Astrocyte (in vitro differentiated cells and primary cell): ENCODE results near the gene MVD. TPM values are rescaled to one million over a fixed set of nuclear protein-coding genes. Genes with fewer than 3 reads are reported as not detected.

Experiments
- DNase-seq: peaks from one replicate; pipeline ENCODE4 v3.0.0-alpha.2; 2010; ENCODE audit warnings: low read depth
- FAIRE-seq: peaks from 2 replicates; lab custom pipeline; 2011; peaks lifted over from hg19 to GRCh38; lab: Jason Lieb, UNC
- H2AFZ ChIP-seq: 2 replicates; pipeline ENCODE4 v1.6.0; 2012; ENCODE audit warnings: low read depth, low read length, inconsistent platforms
- H3K27ac ChIP-seq: 2 replicates; pipeline ENCODE4 v1.5.1; 2011; ENCODE audit warnings: low read depth, low read length, inconsistent platforms
- H3K27me3 ChIP-seq: 2 replicates; pipeline ENCODE4 v1.6.0; 2011; ENCODE audit warnings: low read length, inconsistent platforms; ENCODE audit not compliant: insufficient read depth
- H3K36me3 ChIP-seq: 2 replicates; pipeline ENCODE4 v1.5.1; 2011; ENCODE audit warnings: low read length, inconsistent platforms; ENCODE audit not compliant: insufficient read depth
- H3K4me1 ChIP-seq: 2 replicates; pipeline ENCODE4 v1.5.1; 2011; ENCODE audit warnings: low read length, inconsistent platforms; ENCODE audit not compliant: insufficient read depth
- H3K4me2 ChIP-seq: 2 replicates; pipeline ENCODE4 v1.6.0; 2012; ENCODE audit warnings: low read length, inconsistent platforms
- H3K4me3 ChIP-seq: 2 replicates; pipeline ENCODE4 v1.5.1; 2011; ENCODE audit warnings: low read depth, mild to moderate bottlenecking, low read length, inconsistent platforms; ENCODE audit not compliant: insufficient read depth
- H3K79me2 ChIP-seq: 2 replicates; pipeline ENCODE4 v1.6.0; 2012; ENCODE audit warnings: mild to moderate bottlenecking, low read length, inconsistent platforms; ENCODE audit not compliant: insufficient read depth
- H3K9ac ChIP-seq: 2 replicates; pipeline ENCODE4 v1.6.0; 2012; ENCODE audit warnings: mild to moderate bottlenecking, low read length, inconsistent platforms
- H3K9me3 ChIP-seq: 2 replicates; pipeline ENCODE4 v1.5.1; 2012; ENCODE audit warnings: low read depth, mild to moderate bottlenecking, low read length, inconsistent platforms; ENCODE audit not compliant: insufficient read depth
- H4K20me1 ChIP-seq: 2 replicates; pipeline ENCODE4 v1.6.0; 2012; ENCODE audit warnings: low read length, inconsistent platforms; ENCODE audit not compliant: insufficient read depth
- H3K27ac Mint-ChIP-seq: one replicate; pipeline ENCODE4 v1.8.0; 2021; ENCODE audit warnings: mild to moderate bottlenecking, mixed read lengths; ENCODE audit not compliant: unreplicated experiment
- H3K27me3 Mint-ChIP-seq: one replicate; pipeline ENCODE4 v1.8.0; 2021; ENCODE audit warnings: low read depth, mixed read lengths; ENCODE audit not compliant: unreplicated experiment
- H3K36me3 Mint-ChIP-seq: one replicate; pipeline ENCODE4 v1.8.0; 2021; ENCODE audit warnings: low read depth, mixed read lengths; ENCODE audit not compliant: unreplicated experiment
- H3K4me1 Mint-ChIP-seq: one replicate; pipeline ENCODE4 v1.8.0; 2021; ENCODE audit warnings: low read depth, mixed read lengths; ENCODE audit not compliant: unreplicated experiment
- H3K4me3 Mint-ChIP-seq: one replicate; pipeline ENCODE4 v1.8.0; 2021; ENCODE audit warnings: mild to moderate bottlenecking, moderate library complexity, mixed read lengths; ENCODE audit not compliant: unreplicated experiment
- H3K9me3 Mint-ChIP-seq: one replicate; pipeline ENCODE4 v1.8.0; 2021; ENCODE audit warnings: mild to moderate bottlenecking, mixed read lengths; ENCODE audit not compliant: unreplicated experiment
- EZH2 ChIP-seq: IDR thresholded peaks from 2 replicates; pipeline ENCODE4 v1.6.1; 2012; ENCODE audit warnings: mild to moderate bottlenecking, low read length, inconsistent platforms; ENCODE audit not compliant: insufficient read depth
- total RNA-seq: library from RNA; stranded (reverse); gene quantifications from 2 replicates; pipeline ENCODE4 v1.2.1, GENCODE V29; 2021
- TF ChIP-seq, protein P1 (sequence below): IDR thresholded peaks from 2 replicates; pipeline ENCODE4 v1.5.1; 2011; ENCODE audit warnings: low read depth, mild to moderate bottlenecking, inconsistent platforms, low read length, moderate library complexity; ENCODE audit not compliant: insufficient read depth

MVD gene
- total RNA-seq, 1 donor from 2014 or later = 63.9 TPM

GRCh38 chr16:88676502-88677242 lies 13.8 kb upstream of the MVD start:
- TF ChIP-seq, protein P1, sequence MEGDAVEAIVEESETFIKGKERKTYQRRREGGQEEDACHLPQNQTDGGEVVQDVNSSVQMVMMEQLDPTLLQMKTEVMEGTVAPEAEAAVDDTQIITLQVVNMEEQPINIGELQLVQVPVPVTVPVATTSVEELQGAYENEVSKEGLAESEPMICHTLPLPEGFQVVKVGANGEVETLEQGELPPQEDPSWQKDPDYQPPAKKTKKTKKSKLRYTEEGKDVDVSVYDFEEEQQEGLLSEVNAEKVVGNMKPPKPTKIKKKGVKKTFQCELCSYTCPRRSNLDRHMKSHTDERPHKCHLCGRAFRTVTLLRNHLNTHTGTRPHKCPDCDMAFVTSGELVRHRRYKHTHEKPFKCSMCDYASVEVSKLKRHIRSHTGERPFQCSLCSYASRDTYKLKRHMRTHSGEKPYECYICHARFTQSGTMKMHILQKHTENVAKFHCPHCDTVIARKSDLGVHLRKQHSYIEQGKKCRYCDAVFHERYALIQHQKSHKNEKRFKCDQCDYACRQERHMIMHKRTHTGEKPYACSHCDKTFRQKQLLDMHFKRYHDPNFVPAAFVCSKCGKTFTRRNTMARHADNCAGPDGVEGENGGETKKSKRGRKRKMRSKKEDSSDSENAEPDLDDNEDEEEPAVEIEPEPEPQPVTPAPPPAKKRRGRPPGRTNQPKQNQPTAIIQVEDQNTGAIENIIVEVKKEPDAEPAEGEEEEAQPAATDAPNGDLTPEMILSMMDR = no peak
- TF ChIP-seq EZH2 = no peak
- Mint-ChIP-seq H3K4me3 (no peak overlapping the region), H3K9me3 (no peaks in the 10 kb centered on the region), H3K36me3 (peaks cover 2% of the 10 kb centered on the region), H3K4me1 (no peaks in the 10 kb centered on the region), H3K27me3 (no peaks in the 10 kb centered on the region), H3K27ac (no peak overlapping the region)
- H3K79me2 ChIP-seq = no peaks in the 10 kb centered on the region
- H3K4me3 ChIP-seq = no peak overlapping the region
- H3K36me3 ChIP-seq = no peaks in the 10 kb centered on the region
- no peaks in the 10 kb centered on the region for H3K9me3 ChIP-seq
- peaks cover 5% of the 10 kb centered on the region for H3K27me3 ChIP-seq
- H3K4me1 ChIP-seq = no peaks in the 10 kb centered on the region
- no peak overlapping the region for H2AFZ ChIP-seq
- no peaks in the 10 kb centered on the region for H4K20me1 ChIP-seq
- FAIRE-seq = no peak
- no peak overlapping the region for H3K4me2 ChIP-seq
- H3K9ac ChIP-seq = no peak overlapping the region
- DNase-seq = no peak
- no peak overlapping the region for H3K27ac ChIP-seq

GRCh38 chr16:88673716-88674379 lies 11.0 kb upstream of the MVD start:
- Histone ChIP-seq H3K4me1 (no peaks in the 10 kb centered on the region), H2AFZ (no peak overlapping the region), H3K27ac (no peak overlapping the region), H3K36me3 (no peaks in the 10 kb centered on the region), H3K4me2 (no peak overlapping the region), H3K79me2 (no peaks in the 10 kb centered on the region), H4K20me1 (no peaks in the 10 kb centered on the region), H3K27me3 (peaks cover 5% of the 10 kb centered on the region), H3K9me3 (no peaks in the 10 kb centered on the region), H3K9ac (no peak overlapping the region), H3K4me3 (no peak overlapping the region)
- no peak overlapping the region for H3K4me3 Mint-ChIP-seq
- H3K9me3 Mint-ChIP-seq = no peaks in the 10 kb centered on the region
- H3K27me3 Mint-ChIP-seq = no peaks in the 10 kb centered on the region
- DNase-seq (no peak), FAIRE-seq (no peak)
- no peaks in the 10 kb centered on the region for H3K4me1 Mint-ChIP-seq
- H3K36me3 Mint-ChIP-seq = peaks cover 5% of the 10 kb centered on the region
- no peak overlapping the region for H3K27ac Mint-ChIP-seq
- TF ChIP-seq, protein P1 = no peak

DNA sequence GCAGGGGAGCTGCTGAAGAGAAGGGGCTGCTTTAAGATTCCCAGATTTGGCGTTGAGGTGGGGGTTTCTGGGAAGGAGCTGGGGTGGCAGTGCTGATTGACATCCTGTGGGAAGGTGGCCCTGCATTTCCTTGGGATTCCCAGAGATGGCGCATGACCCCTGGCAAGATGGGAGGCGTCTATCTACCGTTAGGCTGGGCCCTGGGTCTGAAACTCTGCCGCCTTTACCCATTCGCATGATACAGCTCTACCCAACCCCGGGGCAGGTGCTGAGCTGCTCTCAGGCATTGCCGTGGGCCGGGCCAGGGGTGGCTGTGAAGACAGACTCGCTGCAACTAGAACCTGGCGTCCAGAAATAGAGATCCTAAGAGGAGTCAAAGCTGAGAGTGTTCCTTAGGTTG lies 9.9 kb upstream of the MVD start:
- no peak overlapping the region for H3K9ac ChIP-seq
- no peak overlapping the region for H3K4me3 ChIP-seq
- no peaks in the 10 kb centered on the region for H3K79me2 ChIP-seq
- Mint-ChIP-seq H3K4me3 (no peak overlapping the region), H3K27ac (no peak overlapping the region), H3K9me3 (no peaks in the 10 kb centered on the region), H3K36me3 (peaks cover 8% of the 10 kb centered on the region), H3K27me3 (no peaks in the 10 kb centered on the region), H3K4me1 (no peaks in the 10 kb centered on the region)
- H3K27ac ChIP-seq = no peak overlapping the region
- no peaks in the 10 kb centered on the region for H3K36me3 ChIP-seq
- TF ChIP-seq, protein P1 = peak; percentile 13
- no peak for TF ChIP-seq EZH2
- H3K4me2 ChIP-seq = no peak overlapping the region
- H4K20me1 ChIP-seq = no peaks in the 10 kb centered on the region
- no peaks in the 10 kb centered on the region for H3K4me1 ChIP-seq
- H3K27me3 ChIP-seq = peaks cover 4% of the 10 kb centered on the region
- FAIRE-seq (no peak), DNase-seq (no peak)
- H3K9me3 ChIP-seq = no peaks in the 10 kb centered on the region
- H2AFZ ChIP-seq = no peak overlapping the region
